Astrocyte (in vitro differentiated cells and primary cell): ENCODE results near the gene PRDM2.

Experiments
- CTCF ChIP-seq: IDR thresholded peaks from 2 replicates; pipeline ENCODE4 v1.5.1; 2011; ENCODE audit warnings: low read depth, mild to moderate bottlenecking, inconsistent platforms, low read length, moderate library complexity; ENCODE audit not compliant: insufficient read depth
- EZH2 ChIP-seq: IDR thresholded peaks from 2 replicates; pipeline ENCODE4 v1.6.1; 2012; ENCODE audit warnings: mild to moderate bottlenecking, low read length, inconsistent platforms; ENCODE audit not compliant: insufficient read depth

DNA sequence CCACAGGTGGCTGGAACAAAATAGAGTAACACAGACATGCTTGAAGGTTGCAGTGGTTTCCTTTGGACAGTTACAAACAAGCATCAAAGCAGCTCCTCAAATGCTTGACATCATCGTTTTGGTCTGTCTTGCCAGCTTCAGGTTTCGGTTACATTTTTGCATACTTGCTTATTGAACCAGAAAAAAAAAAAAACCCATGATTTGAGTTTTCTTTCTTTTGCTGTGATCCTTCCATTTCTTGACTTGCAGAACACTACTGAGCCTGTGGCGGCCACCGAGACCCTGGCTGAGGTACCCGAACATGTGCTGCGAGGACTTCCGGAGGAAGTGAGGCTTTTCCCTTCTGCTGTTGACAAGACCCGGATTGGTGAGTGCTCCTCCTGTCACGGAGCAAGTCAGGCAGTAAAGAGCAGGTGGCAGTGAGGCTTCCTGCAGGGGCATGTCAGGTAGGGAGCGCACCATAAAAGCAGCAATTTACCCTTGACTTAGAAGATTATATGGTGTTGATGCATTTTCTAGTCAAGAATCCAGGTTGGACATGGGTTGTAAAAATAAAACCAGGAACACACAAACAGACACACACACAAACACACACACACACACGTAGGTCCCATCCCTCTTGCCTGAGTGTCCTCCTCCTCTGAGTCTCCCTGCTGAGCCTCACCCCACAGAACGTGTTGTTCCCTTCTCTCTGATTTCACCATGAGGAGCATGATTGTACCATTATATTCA, 30.9 kb downstream of the PRDM2 start:
- no peak for TF ChIP-seq CTCF
- no peak for TF ChIP-seq EZH2
